Activated T-cell treated with anti-CD3 and anti-CD28 coated beads, Interleukin-2, amount 50 U/mL, for 72 hours (primary cell): ENCODE measurements around the gene TRIO. TPM values are rescaled to one million over a fixed set of nuclear protein-coding genes. Genes with fewer than 3 reads are reported as not detected.

ENCODE experiments used
- ATAC-seq, 2 donors: fragments of 150-1000 bp; cut with Tn5 transposase; replicated peaks in 1 of 2; 2 replicates each; pipeline ENCODE4 v1.10.0; 2021; ENCODE audit warnings: moderate library complexity in 2 of 2, mild to moderate bottlenecking in 1 of 2
- DNase-seq, 2 donors: peaks; one replicate each; pipeline ENCODE4 v3.0.0; 2021 to 2022; ENCODE audit warnings: mixed read lengths in 1 of 2
- H3K27ac Mint-ChIP-seq: one replicate; pipeline ENCODE4 v1.8.0; 2022; ENCODE audit warnings: mild to moderate bottlenecking, moderate library complexity, mixed read lengths
- H3K27me3 Mint-ChIP-seq: one replicate; pipeline ENCODE4 v1.8.0; 2022; ENCODE audit warnings: low read depth, mixed read lengths
- H3K36me3 Mint-ChIP-seq, 2 donors: one replicate each; pipeline ENCODE4 v1.8.0; 2022; ENCODE audit warnings: mixed read lengths in 2 of 2, mild to moderate bottlenecking in 1 of 2; ENCODE audit not compliant: insufficient read depth in 2 of 2
- H3K4me1 Mint-ChIP-seq: one replicate; pipeline ENCODE4 v1.8.0; 2022; ENCODE audit warnings: low read depth, mixed read lengths
- H3K4me3 Mint-ChIP-seq, 2 donors: one replicate each; pipeline ENCODE4 v1.8.0; 2022; ENCODE audit warnings: mild to moderate bottlenecking in 2 of 2, mixed read lengths in 2 of 2, moderate library complexity in 2 of 2
- H3K9me3 Mint-ChIP-seq, 2 donors: one replicate each; pipeline ENCODE4 v1.8.0; 2022; ENCODE audit warnings: mixed read lengths in 2 of 2
- total RNA-seq, 2 donors: library from RNA; stranded (reverse); gene quantifications; one replicate each; pipeline ENCODE4 v1.2.3, GENCODE V29; 2022

TRIO gene
- total RNA-seq, 2 donors from 2014 or later, result 13.2 to 14.0 TPM

DNA sequence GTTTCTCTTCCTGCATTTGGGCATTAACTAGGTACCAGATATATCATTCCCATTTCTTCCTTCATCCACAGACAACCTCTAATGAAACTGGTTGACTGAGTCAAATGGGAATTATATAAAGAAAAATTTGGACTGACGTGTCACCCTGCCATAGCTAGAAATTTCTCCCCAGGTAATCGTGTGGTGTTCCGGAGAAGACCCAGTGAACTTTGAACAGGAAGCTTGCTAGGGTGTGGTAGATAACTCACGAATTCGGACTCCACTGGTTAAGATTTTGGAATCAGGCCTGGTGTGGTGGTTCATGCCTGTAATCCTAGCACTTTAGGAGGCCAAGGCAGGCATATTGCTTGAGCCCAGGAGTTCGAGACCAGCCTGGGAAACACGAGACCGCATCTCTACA, 324.1 kb downstream of the TRIO start:
- no peak for DNase-seq
- H3K4me3 Mint-ChIP-seq, result no peak overlapping the region
- ATAC-seq, result no peak
- peaks cover 10% of the 10 kb centered on the region for H3K4me1 Mint-ChIP-seq
- no peaks in the 10 kb centered on the region for H3K9me3 Mint-ChIP-seq
- H3K36me3 Mint-ChIP-seq, result no peaks in the 10 kb centered on the region
- no peak overlapping the region for H3K27ac Mint-ChIP-seq
- H3K27me3 Mint-ChIP-seq, result peaks cover 4% of the 10 kb centered on the region

DNA sequence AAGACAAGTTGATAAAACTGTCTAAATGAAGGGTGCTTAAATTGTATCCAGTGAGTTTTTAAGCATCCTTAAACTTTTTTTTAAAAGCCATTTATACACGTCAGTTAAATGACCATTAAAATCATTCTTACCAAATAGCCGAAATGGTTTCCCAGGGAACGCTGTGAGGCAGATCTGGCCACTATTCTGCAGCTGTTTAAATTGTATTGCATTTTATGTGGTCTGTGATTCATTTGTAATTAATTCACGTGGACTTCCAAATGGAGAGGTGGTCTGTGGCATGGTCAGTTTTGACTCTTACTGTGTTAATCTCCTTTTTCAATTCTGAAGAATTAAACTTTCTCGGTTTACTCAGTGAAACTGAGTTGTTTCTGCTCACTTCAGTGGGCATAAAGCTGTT, 324.7 kb downstream of the TRIO start:
- H3K27ac Mint-ChIP-seq, result no peak overlapping the region
- peaks cover 4% of the 10 kb centered on the region for H3K27me3 Mint-ChIP-seq
- H3K36me3 Mint-ChIP-seq, result no peaks in the 10 kb centered on the region
- no peak overlapping the region for H3K4me3 Mint-ChIP-seq
- H3K9me3 Mint-ChIP-seq, result no peaks in the 10 kb centered on the region
- DNase-seq (no peak), ATAC-seq (no peak)
- H3K4me1 Mint-ChIP-seq, result peaks cover 10% of the 10 kb centered on the region

- DNase-seq (no peak), ATAC-seq (no peak)
- Mint-ChIP-seq H3K27ac (no peak overlapping the region), H3K27me3 (peaks cover 4% of the 10 kb centered on the region), H3K4me1 (peaks cover 6% of the 10 kb centered on the region), H3K9me3 (no peaks in the 10 kb centered on the region), H3K4me3 (no peak overlapping the region), H3K36me3 (no peaks in the 10 kb centered on the region)
These were observed 326.6 kb downstream of the TRIO start for GRCh38 chr5:14469551-14470377.

- Mint-ChIP-seq H3K9me3 (no peaks in the 10 kb centered on the region), H3K36me3 (no peaks in the 10 kb centered on the region), H3K4me1 (no peaks in the 10 kb centered on the region), H3K27me3 (peaks cover 4% of the 10 kb centered on the region), H3K27ac (no peak overlapping the region), H3K4me3 (no peak overlapping the region)
- ATAC-seq, result no peak
- DNase-seq, result no peak
These were observed 328.4 kb downstream of the TRIO start for GRCh38 chr5:14471507-14471906.

DNA sequence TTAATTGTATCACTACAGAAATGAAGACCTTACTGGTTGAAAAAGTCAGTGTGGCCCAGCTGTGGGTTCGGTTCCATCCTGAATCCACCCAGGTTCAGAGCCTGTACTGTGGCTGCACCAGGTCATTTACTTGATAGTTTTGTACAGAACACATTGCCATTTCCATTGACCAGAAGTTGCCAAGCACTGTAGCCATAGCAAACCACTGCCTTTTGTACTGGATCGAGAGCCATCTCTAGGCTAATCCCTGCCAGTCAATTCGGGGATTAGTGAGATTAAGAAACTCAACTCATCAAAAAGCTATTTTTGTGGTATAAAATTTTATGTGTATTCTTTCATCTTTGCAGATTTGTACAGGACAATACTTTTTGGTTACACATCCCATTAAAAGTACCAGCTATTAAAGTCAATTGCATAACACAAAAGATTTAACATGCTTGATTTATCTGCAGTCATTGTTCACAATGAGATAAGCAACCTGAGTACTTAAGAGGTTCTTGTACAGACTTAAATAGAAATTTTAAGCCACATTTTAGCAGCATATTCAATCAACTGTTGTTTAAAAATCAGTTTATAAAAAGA, 329.9 kb downstream of the TRIO start:
- no peaks in the 10 kb centered on the region for H3K4me1 Mint-ChIP-seq
- no peak for ATAC-seq
- no peak overlapping the region for H3K4me3 Mint-ChIP-seq
- DNase-seq, result no peak
- H3K27me3 Mint-ChIP-seq, result peaks cover 4% of the 10 kb centered on the region
- H3K36me3 Mint-ChIP-seq, result no peaks in the 10 kb centered on the region
- H3K9me3 Mint-ChIP-seq, result no peaks in the 10 kb centered on the region
- no peak overlapping the region for H3K27ac Mint-ChIP-seq

DNA sequence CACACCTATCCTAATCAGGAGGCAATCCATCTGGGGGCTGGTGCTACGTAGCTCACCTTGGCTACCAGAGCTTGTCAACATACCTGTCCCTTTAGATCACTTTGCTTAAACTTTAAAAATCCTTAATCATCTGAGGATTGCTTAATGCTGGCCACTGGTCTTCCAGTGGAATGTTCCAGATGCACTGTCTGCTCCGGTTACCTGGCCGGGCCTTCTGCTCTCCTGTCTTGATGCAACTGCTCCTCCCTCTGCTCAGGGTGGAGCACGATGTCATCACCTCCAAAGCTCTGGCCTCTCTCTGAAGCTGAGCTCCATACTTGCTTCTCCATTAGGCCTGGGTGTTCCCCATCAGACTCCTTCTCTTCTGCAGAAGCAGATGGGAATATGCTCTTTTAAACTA, 331.9 kb downstream of the TRIO start:
- no peak overlapping the region for H3K27ac Mint-ChIP-seq
- no peaks in the 10 kb centered on the region for H3K36me3 Mint-ChIP-seq
- no peak for ATAC-seq
- no peaks in the 10 kb centered on the region for H3K9me3 Mint-ChIP-seq
- H3K4me1 Mint-ChIP-seq, result peaks cover 17% of the 10 kb centered on the region
- DNase-seq, result no peak
- H3K4me3 Mint-ChIP-seq, result no peak overlapping the region
- H3K27me3 Mint-ChIP-seq, result no peaks in the 10 kb centered on the region

DNA sequence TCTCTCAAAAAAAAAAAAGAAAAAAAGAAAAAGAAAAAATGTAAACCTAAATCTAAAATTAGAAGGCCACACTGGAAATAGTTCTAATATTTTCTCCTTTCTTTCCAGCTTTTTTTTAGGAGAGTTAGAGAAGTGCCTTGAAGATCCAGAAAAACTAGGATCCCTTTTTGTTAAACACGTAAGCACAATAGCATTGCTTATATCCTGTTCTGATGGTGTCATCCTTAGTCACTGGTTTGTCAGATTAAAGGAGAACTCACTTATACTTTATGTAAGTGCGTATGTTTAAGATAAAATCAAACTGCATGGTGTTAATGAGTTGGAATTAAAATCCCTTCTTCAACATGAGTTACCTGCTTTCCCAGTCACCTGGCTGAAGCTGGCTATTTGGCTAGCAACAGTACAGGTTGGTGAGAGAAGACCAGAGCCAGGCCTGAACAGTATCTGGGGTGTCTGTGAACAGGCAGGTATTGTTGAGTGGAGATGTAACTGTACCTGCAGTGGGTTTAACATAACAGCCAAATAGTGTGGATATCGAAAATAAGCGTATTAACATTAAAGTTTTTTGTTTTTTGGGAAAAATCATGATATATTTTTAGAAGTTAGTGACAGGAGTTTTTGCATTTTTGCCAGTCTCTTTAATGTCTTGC, 333.8 kb downstream of the TRIO start:
- Mint-ChIP-seq H3K9me3 (no peaks in the 10 kb centered on the region), H3K27me3 (no peaks in the 10 kb centered on the region), H3K27ac (no peak overlapping the region), H3K36me3 (peaks cover 0 to 2% of the 10 kb centered on the region in 2 donors), H3K4me3 (no peak overlapping the region), H3K4me1 (peaks cover 24% of the 10 kb centered on the region)
- DNase-seq (no peak), ATAC-seq (peak in 1 of 2 donors; percentile 47)

GRCh38 chr5:14479143-14479696, 336.1 kb downstream of the TRIO start:
- peaks cover 0 to 4% of the 10 kb centered on the region in 2 donors for H3K36me3 Mint-ChIP-seq
- ATAC-seq (peak; percentile 45 to 65), DNase-seq (no peak)
- H3K9me3 Mint-ChIP-seq, result no peaks in the 10 kb centered on the region
- peaks cover 24% of the 10 kb centered on the region for H3K4me1 Mint-ChIP-seq
- H3K27me3 Mint-ChIP-seq, result no peaks in the 10 kb centered on the region
- H3K27ac Mint-ChIP-seq, result no peak overlapping the region
- H3K4me3 Mint-ChIP-seq, result peak overlapping the region in 1 of 2 donors; percentile 24

- Mint-ChIP-seq H3K4me3 (no peak overlapping the region), H3K27me3 (no peaks in the 10 kb centered on the region)
- ATAC-seq, result no peak
These were observed 338.2 kb downstream of the TRIO start for GRCh38 chr5:14481349-14481748.

DNA sequence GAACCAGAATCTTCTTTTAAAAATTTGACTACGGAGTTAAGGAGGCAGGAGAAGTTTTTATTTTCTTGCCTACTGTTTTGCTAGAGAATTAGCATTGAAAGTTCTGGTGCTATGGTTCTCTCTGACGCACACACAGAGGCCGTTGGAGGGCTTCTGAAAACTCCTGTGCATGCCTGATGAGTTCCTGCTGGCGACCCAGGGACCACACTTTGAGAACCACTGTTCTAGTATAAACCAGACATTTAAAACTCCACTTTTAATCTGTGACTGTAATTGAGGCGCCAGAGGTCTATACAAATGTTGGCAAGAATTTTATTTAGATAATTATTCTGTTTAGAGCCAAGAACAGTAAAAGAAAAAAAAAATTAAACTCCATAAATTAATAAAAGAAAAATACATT, 338.9 kb downstream of the TRIO start:
- no peaks in the 10 kb centered on the region for H3K9me3 Mint-ChIP-seq
- H3K27me3 Mint-ChIP-seq, result no peaks in the 10 kb centered on the region
- peaks cover 0 to 4% of the 10 kb centered on the region in 2 donors for H3K36me3 Mint-ChIP-seq
- H3K27ac Mint-ChIP-seq, result no peak overlapping the region
- no peak overlapping the region for H3K4me3 Mint-ChIP-seq
- ATAC-seq, result no peak
- DNase-seq, result no peak
- H3K4me1 Mint-ChIP-seq, result peaks cover 28% of the 10 kb centered on the region

More at GRCh38 chr5:14481349-14481748, 338.2 kb downstream of the TRIO start:
- H3K27ac Mint-ChIP-seq, result no peak overlapping the region
- no peaks in the 10 kb centered on the region for H3K9me3 Mint-ChIP-seq
- H3K36me3 Mint-ChIP-seq, result peaks cover 0 to 4% of the 10 kb centered on the region in 2 donors
- peaks cover 28% of the 10 kb centered on the region for H3K4me1 Mint-ChIP-seq
- DNase-seq, result no peak

GRCh38 chr5:14483504-14484157, 340.5 kb downstream of the TRIO start:
- DNase-seq (no peak), ATAC-seq (no peak)
- Mint-ChIP-seq H3K9me3 (peaks cover 0 to 2% of the 10 kb centered on the region in 2 donors), H3K4me1 (peaks cover 23% of the 10 kb centered on the region), H3K36me3 (peaks cover 0 to 7% of the 10 kb centered on the region in 2 donors), H3K27me3 (no peaks in the 10 kb centered on the region), H3K4me3 (no peak overlapping the region), H3K27ac (no peak overlapping the region)

- peaks cover 0 to 8% of the 10 kb centered on the region in 2 donors for H3K36me3 Mint-ChIP-seq
- peaks cover 7% of the 10 kb centered on the region for H3K4me1 Mint-ChIP-seq
- ATAC-seq, result no peak
- no peak overlapping the region for H3K27ac Mint-ChIP-seq
- DNase-seq, result no peak
- no peak overlapping the region for H3K4me3 Mint-ChIP-seq
- H3K9me3 Mint-ChIP-seq, result peaks cover 0 to 2% of the 10 kb centered on the region in 2 donors
- H3K27me3 Mint-ChIP-seq, result no peaks in the 10 kb centered on the region
These were observed 343.3 kb downstream of the TRIO start for GRCh38 chr5:14486486-14486885.
